Measurements from ENCODE around the gene OMP.
A peak's percentile ranks its signal among the peaks of the same experiment; 100 is the strongest.

Gene OMP

DNA sequence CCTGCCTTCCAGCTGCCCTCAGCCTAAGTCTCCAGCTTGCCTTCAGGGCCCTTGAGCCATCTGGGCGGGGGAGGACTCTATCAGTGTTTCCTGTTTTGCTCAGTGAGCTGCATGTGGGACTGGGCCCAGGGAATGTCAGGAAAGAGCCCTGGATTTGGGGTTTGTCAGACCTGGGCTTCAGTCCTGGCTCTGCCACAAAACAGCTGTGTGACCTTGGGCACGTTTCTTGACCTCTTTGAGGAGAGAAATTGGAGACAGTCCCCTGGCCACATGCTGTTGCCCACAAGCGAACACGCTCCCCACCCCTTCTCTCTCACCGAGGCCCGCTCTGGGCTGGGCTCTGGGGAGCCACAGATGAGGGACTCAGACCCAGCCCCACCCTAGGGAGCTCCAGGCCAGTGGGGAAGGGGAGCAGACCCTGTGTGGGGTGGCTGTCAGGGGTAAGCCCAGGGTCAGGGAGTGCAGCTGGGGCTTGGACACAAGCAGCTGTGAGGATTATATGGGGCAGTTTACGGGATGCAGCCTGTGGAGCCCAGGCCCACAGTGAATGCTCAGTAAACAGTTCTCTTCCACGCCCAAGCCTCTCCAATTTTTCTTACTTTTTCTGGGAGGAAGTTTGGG, 37.7 kb downstream of the OMP start:
- DNase-seq (ENCODE audit: low read depth), result peak; percentile 19

DNA sequence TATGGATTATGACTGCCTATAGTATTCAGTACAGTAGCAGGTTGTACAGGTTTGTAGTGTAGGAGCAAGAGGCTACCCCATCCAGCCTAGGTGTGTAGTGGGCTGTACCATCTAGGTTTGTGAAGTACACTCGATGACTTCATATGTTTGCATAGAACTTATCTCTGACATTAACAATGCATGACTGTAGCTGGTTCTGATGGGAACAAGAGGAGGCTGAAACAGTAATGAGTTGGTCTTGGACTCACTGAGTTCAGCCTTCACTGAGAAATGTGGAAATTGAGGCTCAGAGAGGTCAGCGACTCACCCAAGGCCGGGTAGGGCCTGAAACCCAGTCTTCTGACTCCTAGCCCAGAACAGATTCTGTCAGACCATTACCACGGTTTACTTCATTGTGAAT, 38.4 kb downstream of the OMP start:
- peak; percentile 53 for DNase-seq (ENCODE audit: low read depth)

- DNase-seq (ENCODE audit: low read depth), result no peak
These were observed 38.8 kb downstream of the OMP start for GRCh38 chr11:77141475-77141874.

GRCh38 chr11:77142091-77142975, 39.7 kb downstream of the OMP start:
- no peak for DNase-seq (ENCODE audit: low read depth)

DNA sequence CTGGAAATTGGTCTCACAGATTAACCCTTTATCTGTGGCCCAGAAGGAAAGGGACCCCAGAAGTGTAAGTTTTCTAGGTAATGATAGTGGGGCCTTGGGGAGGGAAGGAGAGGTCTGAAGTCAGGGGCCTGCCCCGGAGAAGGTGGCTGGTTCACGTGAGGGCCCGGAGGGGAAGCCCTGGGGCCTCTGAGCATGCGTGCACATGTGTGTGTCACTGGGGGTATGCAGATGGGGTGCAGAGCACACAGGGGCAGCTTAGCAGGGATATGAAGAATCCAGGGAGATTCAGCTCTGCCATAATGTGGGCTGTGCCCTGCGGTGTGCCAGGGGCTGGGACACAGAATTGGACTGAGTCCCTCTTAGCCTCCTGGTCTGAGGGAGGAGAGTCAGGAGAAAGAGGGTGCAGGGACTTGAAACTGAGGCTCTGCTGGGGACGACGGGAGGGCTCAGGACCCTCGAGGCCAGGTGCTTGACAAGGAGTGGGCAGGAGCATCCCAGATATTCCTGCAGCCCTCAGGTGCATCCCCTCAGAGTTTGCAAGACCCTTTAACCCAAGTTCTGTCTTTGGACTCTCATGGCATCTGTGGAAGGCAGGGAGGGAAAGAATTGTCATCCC, 40.9 kb downstream of the OMP start:
- no peak for DNase-seq (ENCODE audit: low read depth)

- no peak for DNase-seq (ENCODE audit: low read depth)
These were observed 41.7 kb downstream of the OMP start for GRCh38 chr11:77144196-77144856.

DNA sequence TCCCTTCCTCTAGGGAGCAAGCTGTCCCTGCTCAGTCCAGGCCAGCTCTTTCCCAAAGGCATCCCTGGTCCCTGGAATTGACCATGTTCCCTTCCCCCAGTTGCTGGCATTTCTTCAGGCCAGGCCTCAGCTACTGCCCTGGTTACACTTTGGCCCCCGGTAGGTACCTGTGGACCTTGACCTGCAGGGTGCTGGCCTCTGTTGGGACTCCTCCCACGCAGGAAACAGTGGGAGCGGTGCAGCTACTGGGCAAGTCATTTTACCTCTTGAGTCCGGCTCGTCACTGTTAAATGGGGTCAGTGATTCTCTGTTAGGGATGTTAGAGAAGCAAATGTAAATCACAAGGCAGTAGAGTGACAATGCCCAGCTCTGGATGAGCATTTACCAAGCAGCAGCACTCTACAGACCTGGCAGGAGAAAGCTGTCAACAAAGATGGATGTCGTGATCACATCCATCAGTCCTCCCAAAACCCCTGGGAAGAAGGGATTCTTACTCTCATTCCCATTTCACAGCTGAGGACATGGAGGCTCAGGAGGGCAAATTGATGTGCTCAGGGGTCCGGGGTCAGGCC, 42.3 kb downstream of the OMP start:
- DNase-seq (ENCODE audit: low read depth), result no peak

GRCh38 chr11:77146261-77147035, 43.8 kb downstream of the OMP start:
- no peak for DNase-seq (ENCODE audit: low read depth)

- DNase-seq (ENCODE audit: low read depth), result no peak
These were observed 44.3 kb downstream of the OMP start for GRCh38 chr11:77147036-77147315.

- peak; percentile 13 for DNase-seq (ENCODE audit: low read depth)
These were observed 45.2 kb downstream of the OMP start for GRCh38 chr11:77147668-77148321.

GRCh38 chr11:77148963-77149715, 46.5 kb downstream of the OMP start:
- DNase-seq (ENCODE audit: low read depth), result no peak

DNA sequence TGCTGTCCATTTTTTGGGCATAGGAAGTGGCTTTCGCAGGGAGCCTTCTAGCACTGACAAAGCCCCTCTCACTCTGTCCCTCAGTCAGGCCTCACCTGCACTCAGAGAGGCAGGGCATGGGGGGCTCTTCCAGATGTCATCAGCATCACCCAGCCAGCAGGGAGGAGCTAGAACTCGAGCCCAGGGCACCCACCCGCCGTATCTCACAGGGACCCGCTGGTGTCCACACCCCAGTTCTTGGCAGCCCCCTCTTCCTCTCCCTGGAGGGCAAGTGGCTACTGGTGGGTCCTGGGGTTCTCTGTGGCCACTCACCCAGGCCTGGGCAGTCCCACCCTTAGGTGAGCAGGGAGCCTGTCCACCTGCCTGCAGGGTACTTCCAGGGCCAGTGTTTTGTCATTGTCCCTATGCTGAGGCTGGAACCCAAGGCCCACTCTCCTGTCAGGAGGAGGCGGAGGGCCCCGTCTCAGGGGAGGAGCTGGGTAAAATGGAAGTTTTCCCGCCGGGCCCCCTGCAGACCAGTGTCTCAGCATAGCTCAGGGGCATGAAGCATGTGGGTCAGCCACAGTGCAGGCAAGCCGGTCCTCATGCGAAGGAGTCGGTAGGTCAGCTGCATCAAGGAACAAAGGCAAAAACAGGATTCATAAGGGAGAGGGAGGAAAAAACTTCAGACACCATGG, 47.2 kb downstream of the OMP start:
- DNase-seq (ENCODE audit: low read depth), result no peak

GRCh38 chr11:77150836-77151235, 48.2 kb downstream of the OMP start:
- DNase-seq (ENCODE audit: low read depth), result no peak

- no peak for DNase-seq (ENCODE audit: low read depth)
These were observed 49.3 kb downstream of the OMP start for GRCh38 chr11:77151804-77152509.

GRCh38 chr11:77152846-77153245, 50.2 kb downstream of the OMP start:
- DNase-seq (ENCODE audit: low read depth), result no peak
